ENCODE data around the gene ATP8B3.
A peak's percentile ranks its signal among the peaks of the same experiment; 100 is the strongest.

ATP8B3 gene

GRCh38 chr19:1849886-1850398 is 37.9 kb upstream of the ATP8B3 start:
- DNase-seq, result no peak

GRCh38 chr19:1849132-1849474 is 37.0 kb upstream of the ATP8B3 start:
- DNase-seq, result no peak

GRCh38 chr19:1848399-1849131 is 36.5 kb upstream of the ATP8B3 start, which contains the start of gene REXO1:
Gene REXO1, minus strand, starts transcription at chr19:1848483. Its CDS starts 125 bp downstream, at chr19:1848358.
- peak; percentile 96 to 100 for DNase-seq

- no peak for DNase-seq
These were observed 35.8 kb upstream of the ATP8B3 start for GRCh38 chr19:1847684-1848398.

DNA sequence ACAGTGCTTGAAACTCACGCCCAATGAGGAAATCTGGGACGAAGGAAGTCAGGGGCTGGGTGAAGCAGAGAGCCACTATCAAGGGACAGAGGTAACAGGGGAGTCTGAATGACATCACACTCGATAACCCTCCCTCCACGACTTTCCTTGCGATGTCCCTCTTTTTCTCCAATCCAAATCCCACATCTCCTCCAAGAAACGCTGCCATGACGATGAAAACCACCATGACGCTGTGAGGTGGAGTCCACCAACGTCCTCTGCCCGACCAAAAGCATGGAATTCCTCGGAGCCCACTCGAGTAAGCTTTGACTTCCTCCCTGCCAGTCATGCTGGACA is 35.2 kb upstream of the ATP8B3 start:
- no peak for DNase-seq

- no peak for DNase-seq
These were observed 34.6 kb upstream of the ATP8B3 start for GRCh38 chr19:1846517-1847204.

GRCh38 chr19:1845642-1846041 is 33.6 kb upstream of the ATP8B3 start:
- no peak for DNase-seq

- DNase-seq, result no peak
These were observed 33.0 kb upstream of the ATP8B3 start for GRCh38 chr19:1845125-1845515.

GRCh38 chr19:1844513-1845124 is 32.5 kb upstream of the ATP8B3 start:
- DNase-seq, result no peak

- no peak for DNase-seq
These were observed 31.7 kb upstream of the ATP8B3 start for GRCh38 chr19:1843646-1844394.

- no peak for DNase-seq
These were observed 31.0 kb upstream of the ATP8B3 start for GRCh38 chr19:1843116-1843515.

DNA sequence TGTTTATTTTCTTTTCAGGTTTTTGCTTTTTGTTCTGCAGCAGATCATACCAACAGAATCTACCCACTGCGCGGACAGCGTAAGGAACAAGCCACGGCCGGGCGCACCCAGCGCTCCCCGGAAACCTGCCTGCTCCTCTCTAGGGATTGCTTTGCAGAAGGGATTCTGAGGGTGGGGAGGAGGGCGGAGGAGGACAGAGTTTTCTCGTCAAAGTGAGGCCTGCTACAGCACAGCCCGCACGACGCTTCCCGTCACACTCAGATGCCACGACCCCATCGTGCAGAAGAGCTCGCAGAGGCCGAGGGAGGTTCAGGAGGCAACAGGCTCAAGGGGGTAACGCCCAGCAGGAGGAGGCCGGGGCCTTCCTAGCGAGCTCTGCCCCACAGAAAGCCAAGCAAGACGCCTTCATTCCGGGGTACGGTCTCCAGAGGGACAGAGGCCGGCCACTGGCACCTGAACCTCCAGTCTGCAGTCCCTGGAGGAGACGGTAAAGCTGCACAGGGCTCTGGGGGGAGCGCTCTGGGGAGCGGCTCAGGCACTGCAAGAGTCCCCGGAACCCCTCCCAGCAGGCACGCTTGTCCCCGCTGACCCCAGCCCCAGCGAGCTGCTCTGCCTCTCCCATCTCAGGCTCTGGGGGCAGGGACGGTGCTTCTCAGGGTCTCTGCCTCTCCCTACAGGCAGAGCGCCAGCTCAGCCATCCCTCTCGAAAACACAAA is 29.3 kb upstream of the ATP8B3 start:
- no peak for DNase-seq

- DNase-seq, result no peak
These were observed 28.6 kb upstream of the ATP8B3 start for GRCh38 chr19:1840541-1841115.

GRCh38 chr19:1839658-1840540 is 27.8 kb upstream of the ATP8B3 start:
- no peak for DNase-seq

DNA sequence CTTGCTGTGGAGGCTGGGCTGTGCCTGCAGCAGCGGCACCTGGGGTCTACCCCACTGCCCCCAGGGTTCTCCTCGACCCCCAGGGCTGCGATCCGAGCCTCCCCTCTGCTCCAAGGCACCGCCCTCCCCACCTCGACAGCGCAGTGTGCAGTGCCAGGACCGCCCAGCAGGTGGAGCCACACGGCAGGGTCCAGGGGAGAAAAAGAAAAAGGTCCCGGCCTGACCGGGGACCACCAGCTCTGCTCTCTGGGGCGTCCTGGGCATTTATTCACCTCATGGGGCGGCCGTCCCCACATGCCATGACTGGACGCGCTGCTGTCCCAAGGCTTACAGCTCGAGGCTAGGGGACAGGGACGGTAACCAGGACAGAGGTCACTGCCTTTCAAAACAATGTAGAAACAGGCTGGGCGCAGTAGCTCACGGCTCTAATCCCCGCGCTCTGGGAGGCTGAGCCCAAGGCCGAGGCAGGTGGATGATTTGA is 25.6 kb upstream of the ATP8B3 start:
- DNase-seq, result peak in 1 of 2 donors; percentile 56

DNA sequence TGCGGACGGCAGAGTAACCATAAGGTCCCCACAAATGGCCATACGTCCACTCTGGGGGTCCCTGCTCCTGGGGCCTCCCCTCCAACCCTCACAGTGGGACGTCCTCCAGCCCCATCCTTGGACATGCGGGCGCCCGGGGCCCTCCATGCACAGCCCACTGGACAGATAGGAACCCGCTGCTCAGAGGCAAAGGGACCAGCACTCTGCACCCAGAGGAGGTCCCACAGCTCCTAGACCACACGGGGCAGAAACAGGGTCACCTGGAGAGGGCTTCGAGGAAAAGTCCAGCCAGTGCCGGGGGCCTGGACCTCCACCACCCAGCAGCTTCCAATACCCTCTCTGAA is 25.1 kb upstream of the ATP8B3 start:
- DNase-seq, result no peak

DNA sequence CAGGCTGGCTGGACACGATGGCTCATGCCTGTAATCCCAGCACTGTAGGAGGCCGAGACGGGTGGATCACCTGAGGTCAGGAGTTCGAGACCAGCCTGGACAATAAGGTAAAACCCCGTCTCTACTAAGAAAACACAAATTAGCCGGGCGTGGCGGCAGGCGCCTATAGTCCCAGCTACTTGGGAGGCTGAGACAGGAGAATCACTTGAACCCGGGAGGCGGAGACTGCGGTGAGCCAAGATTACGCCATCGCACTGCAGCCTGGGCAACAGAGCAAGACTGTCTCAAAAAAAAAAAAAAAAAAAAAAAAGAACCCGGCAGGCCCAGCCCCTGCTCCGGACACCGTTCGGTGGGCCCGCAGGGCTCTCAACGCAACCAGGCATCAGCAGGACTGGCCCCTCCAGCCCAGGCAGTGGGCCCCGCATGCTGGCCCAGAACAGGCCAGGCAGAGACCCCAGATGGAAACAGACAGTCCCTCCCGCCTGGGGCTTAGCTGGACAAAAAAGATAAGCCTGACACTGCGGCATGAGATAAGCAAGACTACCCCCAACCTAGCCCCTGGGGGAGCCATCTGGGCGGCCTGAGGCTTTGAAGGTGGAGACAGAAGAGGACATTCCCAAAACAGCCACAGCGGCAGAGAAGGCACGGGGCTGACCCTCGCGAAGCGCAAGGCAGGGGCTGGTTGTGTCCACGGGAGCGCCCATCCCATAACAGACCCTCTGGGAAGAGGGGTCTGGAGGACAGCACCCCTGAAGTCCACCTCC is 24.6 kb upstream of the ATP8B3 start:
- no peak for DNase-seq

DNA sequence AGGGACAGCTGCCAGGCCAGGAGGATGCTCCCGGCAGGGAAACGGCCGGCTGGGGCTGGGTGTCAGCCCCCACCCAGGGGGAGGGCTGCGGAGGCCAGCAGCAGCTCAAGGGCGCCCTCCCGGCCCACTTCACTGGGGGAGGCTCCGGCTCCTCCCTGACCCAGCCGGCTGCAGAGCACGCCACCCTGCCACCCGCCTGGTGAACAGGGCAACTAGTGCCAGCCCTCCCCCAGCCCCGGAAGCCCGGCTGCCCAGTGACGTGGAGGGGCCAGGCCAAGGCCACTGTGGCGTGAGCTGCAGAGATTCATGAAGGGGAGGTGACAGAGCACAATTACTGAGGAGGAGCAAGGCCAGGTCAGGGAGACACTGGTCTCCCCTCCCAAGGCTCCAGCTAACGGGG is 21.5 kb upstream of the ATP8B3 start:
- no peak for DNase-seq

GRCh38 chr19:1832046-1832663 is 20.1 kb upstream of the ATP8B3 start:
- DNase-seq, result no peak
